CD14-positive monocyte (primary cell): ENCODE measurements around the gene TSPAN10. TPM values are rescaled to one million over a fixed set of nuclear protein-coding genes. Genes with fewer than 3 reads are reported as not detected.
A peak's percentile ranks its signal among the peaks of the same experiment; 100 is the strongest.

Experiments used
- DNase-seq, 3 donors: peaks; one replicate each; pipeline ENCODE4 v3.0.0-alpha.2; 2011 to 2022
- H2AFZ ChIP-seq: 2 replicates; pipeline ENCODE4 v1.6.0; 2012; ENCODE audit warnings: mild to moderate bottlenecking, low read depth, low read length, inconsistent platforms; ENCODE audit not compliant: insufficient read depth, poor library complexity, severe bottlenecking
- H3K27ac ChIP-seq, 2 donors: 1 replicate in 1 of 2; 2 replicates in 1 of 2; pipeline ENCODE4 v1.5.1; 2012 to 2013; ENCODE audit warnings: low read length in 2 of 2, control low read depth in 1 of 2, inconsistent platforms in 1 of 2, low read depth in 1 of 2, mild to moderate bottlenecking in 1 of 2
- H3K27me3 ChIP-seq, 2 donors: one replicate each; pipeline versions ENCODE4 v1.6.0 to v1.6.1; 2011 to 2013; ENCODE audit warnings: low read length in 2 of 2; ENCODE audit not compliant: control insufficient read depth in 2 of 2, insufficient read depth in 2 of 2
- H3K36me3 ChIP-seq, 2 donors: replicated peaks in 1 of 2; 1 replicate in 1 of 2; 2 replicates in 1 of 2; pipeline versions ENCODE4 v1.5.1 to v1.6.1; 2012 to 2013; ENCODE audit warnings: low read length in 2 of 2, control low read depth in 1 of 2, inconsistent platforms in 1 of 2, mild to moderate bottlenecking in 1 of 2; ENCODE audit not compliant: insufficient read depth in 2 of 2, control insufficient read depth in 1 of 2
- H3K4me1 ChIP-seq, 2 donors: 1 replicate in 1 of 2; 2 replicates in 1 of 2; pipeline versions ENCODE4 v1.5.1 to v1.6.1; 2012 to 2013; ENCODE audit warnings: low read length in 2 of 2, control low read depth in 1 of 2, inconsistent platforms in 1 of 2, mild to moderate bottlenecking in 1 of 2, moderate library complexity in 1 of 2; ENCODE audit not compliant: insufficient read depth in 2 of 2, control insufficient read depth in 1 of 2
- H3K4me2 ChIP-seq: replicated peaks from 2 replicates; pipeline ENCODE3; 2012; ENCODE audit warnings: low read length, moderate library complexity, mild to moderate bottlenecking; ENCODE audit not compliant: poor library complexity, severe bottlenecking; ENCODE audit errors: extremely low read depth
- H3K4me3 ChIP-seq, 3 experiments: fragments of 200-600 bp in 1 of 3; sonication (generic) in 1 of 3; replicated peaks in 1 of 3; 1 replicate in 2 of 3; 2 replicates in 1 of 3; pipeline ENCODE4 v1.5.1; 2011 to 2013; ENCODE audit warnings: low read length in 3 of 3, mild to moderate bottlenecking in 3 of 3, control low read depth in 2 of 3, low read depth in 2 of 3, inconsistent platforms in 1 of 3, moderate library complexity in 1 of 3
- H3K79me2 ChIP-seq: 2 replicates; pipeline ENCODE4 v1.6.0; 2012; ENCODE audit warnings: mild to moderate bottlenecking, control low read depth, inconsistent platforms, low read length, moderate library complexity; ENCODE audit not compliant: insufficient read depth
- H3K9ac ChIP-seq: 2 replicates; pipeline ENCODE4 v1.6.0; 2017; ENCODE audit warnings: low read length, mild to moderate bottlenecking; ENCODE audit not compliant: insufficient read depth, poor library complexity, severe bottlenecking
- H3K9me3 ChIP-seq, 2 donors: replicated peaks in 1 of 2; 1 replicate in 1 of 2; 2 replicates in 1 of 2; pipeline versions ENCODE4 v1.5.1 to v1.6.1; 2012 to 2013; ENCODE audit warnings: low read length in 2 of 2, control low read depth in 1 of 2; ENCODE audit not compliant: control insufficient read depth in 1 of 2, insufficient read depth in 1 of 2
- H4K20me1 ChIP-seq: 2 replicates; pipeline ENCODE4 v1.6.0; 2012; ENCODE audit warnings: mild to moderate bottlenecking, low read length, control low read depth, moderate library complexity; ENCODE audit not compliant: insufficient read depth
- H3K27ac Mint-ChIP-seq, 7 donors: one replicate each; pipeline ENCODE4 v1.8.0; 2020; ENCODE audit warnings: mild to moderate bottlenecking in 7 of 7, mixed read lengths in 7 of 7, moderate library complexity in 6 of 7, inconsistent platforms in 2 of 7
- H3K27me3 Mint-ChIP-seq, 3 donors: one replicate each; pipeline ENCODE4 v1.8.0; 2021 to 2022; ENCODE audit warnings: low read depth in 3 of 3, mild to moderate bottlenecking in 3 of 3, mixed read lengths in 3 of 3, moderate library complexity in 3 of 3, inconsistent platforms in 1 of 3
- H3K36me3 Mint-ChIP-seq, 2 donors: one replicate each; pipeline ENCODE4 v1.8.0; 2020; ENCODE audit warnings: mixed read lengths in 2 of 2, inconsistent platforms in 1 of 2, mild to moderate bottlenecking in 1 of 2
- H3K4me1 Mint-ChIP-seq: one replicate; pipeline ENCODE4 v1.8.0; 2020; ENCODE audit warnings: mild to moderate bottlenecking, mixed read lengths
- H3K4me3 Mint-ChIP-seq, 2 donors: one replicate each; pipeline ENCODE4 v1.8.0; 2020; ENCODE audit warnings: mild to moderate bottlenecking in 2 of 2, mixed read lengths in 2 of 2, moderate library complexity in 1 of 2
- H3K9me3 Mint-ChIP-seq, 7 donors: one replicate each; pipeline ENCODE4 v1.8.0; 2020 to 2022; ENCODE audit warnings: mixed read lengths in 7 of 7, mild to moderate bottlenecking in 6 of 7, moderate library complexity in 6 of 7, inconsistent platforms in 2 of 7
- WGBS: methylation state at CpG from one replicate; pipeline ENCODE4 v1.1.5; 2013; ENCODE audit warnings: missing lambda C conversion rate; ENCODE audit not compliant: insufficient coverage; 5-methylcytosine and 5-hydroxymethylcytosine counted together
- intact Hi-C, 2 donors: fragments of 100-400 bp; cut with micrococcal nuclease; formaldehyde crosslinking; loops; one replicate each; pipeline versions ENCODE4 v1.15.0 to v1.15.1; 2023
- polyA plus RNA-seq, 3 donors: library from polyadenylated mRNA; depleted of rRNA in 1 of 3; unstranded in 2 of 3; stranded (reverse) in 1 of 3; fragments of 300-500 nt in 2 of 3; fragments of >200 nt in 1 of 3; fragmentation: Illumina TruSeq in 2 of 3; gene quantifications; 1 replicate in 2 of 3; 2 replicates in 1 of 3; pipeline ENCODE4 v1.2.3, GENCODE V29; 2012 to 2021
- TF ChIP-seq, protein P1 (sequence below): fragments of 200-600 bp; IDR thresholded peaks from one replicate; pipeline ENCODE4 v1.8.0; 2022; ENCODE audit warnings: antibody characterized with exemption, mild to moderate bottlenecking

The TSPAN10 gene
- polyA plus RNA-seq, 3 donors: not detected

DNA sequence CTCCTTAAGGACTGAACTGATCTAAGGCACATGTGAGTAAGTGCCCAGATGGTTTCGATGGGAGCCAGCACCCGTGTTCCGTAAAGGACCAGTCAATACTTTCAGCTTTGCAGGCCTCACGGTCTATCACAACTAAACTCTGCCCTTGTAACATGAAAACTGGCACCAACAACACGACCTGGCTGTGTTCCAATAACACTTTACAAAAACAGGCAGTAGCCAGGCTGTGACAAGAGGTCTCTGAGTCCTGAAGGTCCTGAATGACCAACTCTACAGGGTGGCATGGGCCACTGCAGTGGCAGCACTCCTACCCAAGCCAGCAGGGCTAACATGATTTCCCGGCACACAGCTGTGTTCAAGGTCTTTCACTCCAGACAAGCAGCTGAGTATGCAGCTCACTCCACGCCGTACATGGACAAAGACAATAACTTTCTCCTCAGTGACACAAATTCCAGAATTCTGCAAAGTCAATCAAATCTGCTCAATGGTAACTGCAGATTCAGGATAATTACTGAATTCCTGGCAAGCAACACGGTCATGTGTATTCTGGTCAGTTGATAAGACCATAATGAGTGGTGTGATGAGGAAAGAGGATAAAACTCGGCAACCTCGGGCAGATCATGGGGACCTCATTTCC is 15.4 kb upstream of the TSPAN10 start:
- H3K79me2 ChIP-seq: peaks cover 45% of the 10 kb centered on the region
- intact Hi-C loops: no loop called here

DNA sequence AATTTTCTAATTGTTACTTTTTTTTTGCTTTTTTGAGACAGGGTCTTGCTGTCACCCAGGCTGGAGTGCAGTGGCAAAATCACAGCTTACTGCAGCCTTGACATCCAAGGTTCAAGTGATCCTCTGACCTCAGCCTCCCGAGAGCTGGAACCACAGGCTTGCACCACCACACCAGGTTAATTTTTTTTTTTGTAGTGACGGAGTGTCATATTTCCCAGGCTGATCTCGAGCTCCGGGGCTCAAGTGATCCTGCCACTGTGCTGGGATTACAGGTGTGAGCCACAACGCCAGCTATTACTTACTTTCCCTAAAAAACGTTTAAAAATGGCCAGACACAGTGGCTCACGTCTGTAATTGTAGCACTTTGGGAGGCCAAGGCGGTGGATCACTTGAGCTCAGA is 6.7 kb upstream of the TSPAN10 start:
- peak overlapping the region in 1 of 7 donors; percentile 24 for H3K27ac Mint-ChIP-seq

More for the DNA sequence above, 15.4 kb upstream of the TSPAN10 start:
- Mint-ChIP-seq H3K27ac (peak overlapping the region in 1 of 7 donors; percentile 26), H3K4me1 (peaks cover 7% of the 10 kb centered on the region), H3K4me3 (no peak overlapping the region), H3K36me3 (peaks cover 63 to 93% of the 10 kb centered on the region in 2 donors), H3K9me3 (peaks cover 0 to 3% (median 0%) of the 10 kb centered on the region in 7 donors), H3K27me3 (peaks cover 0 to 1% (median 0%) of the 10 kb centered on the region in 3 donors)
- Histone ChIP-seq H4K20me1 (peaks cover 39% of the 10 kb centered on the region), H3K4me1 (no peaks in the 10 kb centered on the region), H3K9me3 (no peaks in the 10 kb centered on the region), H2AFZ (no peak overlapping the region), H3K4me2 (no peak overlapping the region), H3K9ac (no peak overlapping the region), H3K27me3 (no peaks in the 10 kb centered on the region), H3K36me3 (peaks cover 64 to 83% of the 10 kb centered on the region in 2 donors), H3K4me3 (no peak overlapping the region), H3K27ac (no peak overlapping the region)
- TF ChIP-seq, protein P1, sequence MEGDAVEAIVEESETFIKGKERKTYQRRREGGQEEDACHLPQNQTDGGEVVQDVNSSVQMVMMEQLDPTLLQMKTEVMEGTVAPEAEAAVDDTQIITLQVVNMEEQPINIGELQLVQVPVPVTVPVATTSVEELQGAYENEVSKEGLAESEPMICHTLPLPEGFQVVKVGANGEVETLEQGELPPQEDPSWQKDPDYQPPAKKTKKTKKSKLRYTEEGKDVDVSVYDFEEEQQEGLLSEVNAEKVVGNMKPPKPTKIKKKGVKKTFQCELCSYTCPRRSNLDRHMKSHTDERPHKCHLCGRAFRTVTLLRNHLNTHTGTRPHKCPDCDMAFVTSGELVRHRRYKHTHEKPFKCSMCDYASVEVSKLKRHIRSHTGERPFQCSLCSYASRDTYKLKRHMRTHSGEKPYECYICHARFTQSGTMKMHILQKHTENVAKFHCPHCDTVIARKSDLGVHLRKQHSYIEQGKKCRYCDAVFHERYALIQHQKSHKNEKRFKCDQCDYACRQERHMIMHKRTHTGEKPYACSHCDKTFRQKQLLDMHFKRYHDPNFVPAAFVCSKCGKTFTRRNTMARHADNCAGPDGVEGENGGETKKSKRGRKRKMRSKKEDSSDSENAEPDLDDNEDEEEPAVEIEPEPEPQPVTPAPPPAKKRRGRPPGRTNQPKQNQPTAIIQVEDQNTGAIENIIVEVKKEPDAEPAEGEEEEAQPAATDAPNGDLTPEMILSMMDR: no peak
- no peak for DNase-seq
- 98% methylated on average over 8 of the region's 11 CpGs for WGBS

More for the DNA sequence above, 6.7 kb upstream of the TSPAN10 start:
- H3K79me2 ChIP-seq: peaks cover 67% of the 10 kb centered on the region
- H3K4me3 Mint-ChIP-seq: no peak overlapping the region
- no peaks in the 10 kb centered on the region for H3K27me3 ChIP-seq
- no peak overlapping the region for H3K4me3 ChIP-seq
- H4K20me1 ChIP-seq: peaks cover 54% of the 10 kb centered on the region
- no peak overlapping the region for H3K9ac ChIP-seq
- H3K4me2 ChIP-seq: no peak overlapping the region
- intact Hi-C loops: no loop called here
- peaks cover 0 to under 1% of the 10 kb centered on the region in 2 donors for H3K4me1 ChIP-seq
- peaks cover 7% of the 10 kb centered on the region for H3K4me1 Mint-ChIP-seq
- TF ChIP-seq, protein P1: no peak
- H3K9me3 Mint-ChIP-seq: peaks cover 0 to 3% (median 0%) of the 10 kb centered on the region in 7 donors
- peaks cover 39 to 55% of the 10 kb centered on the region in 2 donors for H3K36me3 ChIP-seq
- H2AFZ ChIP-seq: no peak overlapping the region
- H3K27ac ChIP-seq: no peak overlapping the region
- no peaks in the 10 kb centered on the region for H3K27me3 Mint-ChIP-seq
- no peak for DNase-seq
- 96% methylated on average over 7 of the region's 8 CpGs for WGBS
- peaks cover 45 to 58% of the 10 kb centered on the region in 2 donors for H3K36me3 Mint-ChIP-seq
- no peaks in the 10 kb centered on the region for H3K9me3 ChIP-seq
